ENCODE measurements around the gene MADD. TPM values are rescaled to one million over a fixed set of nuclear protein-coding genes. Genes with fewer than 3 reads are reported as not detected.

Gene MADD
- total RNA-seq, 4 donors from 2014 or later: 43.2 to 65.5 (median 51.5) TPM

DNA sequence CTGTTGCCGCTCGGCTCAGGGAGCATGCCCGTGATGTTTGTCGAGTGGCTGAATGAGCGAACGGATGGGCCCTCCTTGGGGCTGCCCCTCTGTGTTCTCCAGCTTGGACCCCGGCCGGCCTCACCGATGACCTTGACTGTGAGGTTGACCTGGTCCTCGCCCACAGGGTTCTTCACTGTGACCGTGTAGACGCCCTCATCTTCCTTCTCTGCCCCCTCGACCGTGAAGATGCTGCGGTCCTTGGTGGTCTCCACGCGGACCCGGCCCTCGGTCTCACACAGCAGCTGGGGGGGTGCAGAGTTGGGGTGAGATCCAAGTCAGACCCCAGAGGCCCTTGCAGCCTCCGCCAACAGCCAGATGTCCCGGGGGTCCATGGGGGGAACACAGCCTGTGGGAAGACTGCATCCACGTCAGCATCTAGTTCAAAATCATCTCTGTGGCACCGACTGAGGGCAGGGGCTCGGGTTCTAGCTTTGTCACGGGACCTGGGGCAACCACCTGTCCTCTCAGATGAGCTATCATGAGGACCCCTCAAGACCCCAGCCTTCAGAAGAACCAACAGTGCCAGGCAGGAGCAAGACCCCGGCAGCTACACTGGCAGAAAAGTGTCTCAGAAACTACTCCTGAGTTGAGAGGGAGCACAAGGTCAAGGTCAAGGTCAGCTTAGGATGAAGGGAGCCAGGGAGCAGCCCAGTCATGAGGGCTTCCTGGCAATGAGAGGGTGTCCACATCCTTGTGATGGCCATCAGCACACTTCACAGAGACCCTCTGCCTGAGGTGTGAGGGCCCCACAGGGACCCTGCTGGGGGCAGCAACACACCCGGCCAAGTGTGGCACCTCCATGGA, 68.7 kb downstream of the MADD start:
- TF ChIP-seq, protein P1, sequence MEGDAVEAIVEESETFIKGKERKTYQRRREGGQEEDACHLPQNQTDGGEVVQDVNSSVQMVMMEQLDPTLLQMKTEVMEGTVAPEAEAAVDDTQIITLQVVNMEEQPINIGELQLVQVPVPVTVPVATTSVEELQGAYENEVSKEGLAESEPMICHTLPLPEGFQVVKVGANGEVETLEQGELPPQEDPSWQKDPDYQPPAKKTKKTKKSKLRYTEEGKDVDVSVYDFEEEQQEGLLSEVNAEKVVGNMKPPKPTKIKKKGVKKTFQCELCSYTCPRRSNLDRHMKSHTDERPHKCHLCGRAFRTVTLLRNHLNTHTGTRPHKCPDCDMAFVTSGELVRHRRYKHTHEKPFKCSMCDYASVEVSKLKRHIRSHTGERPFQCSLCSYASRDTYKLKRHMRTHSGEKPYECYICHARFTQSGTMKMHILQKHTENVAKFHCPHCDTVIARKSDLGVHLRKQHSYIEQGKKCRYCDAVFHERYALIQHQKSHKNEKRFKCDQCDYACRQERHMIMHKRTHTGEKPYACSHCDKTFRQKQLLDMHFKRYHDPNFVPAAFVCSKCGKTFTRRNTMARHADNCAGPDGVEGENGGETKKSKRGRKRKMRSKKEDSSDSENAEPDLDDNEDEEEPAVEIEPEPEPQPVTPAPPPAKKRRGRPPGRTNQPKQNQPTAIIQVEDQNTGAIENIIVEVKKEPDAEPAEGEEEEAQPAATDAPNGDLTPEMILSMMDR (IDR thresholded peaks at IDR 0.05): no peak
- TF ChIP-seq POLR2A (IDR thresholded peaks at IDR 0.05): no peak
- intact Hi-C loops (cut with DNase I; ENCODE audit: low total_unique reads): no loop called here
- WGBS, 2 donors: 90 to 92% methylated on average over 23 to 27 of the region's 27 CpGs
- no peak overlapping the region for H3K4me3 ChIP-seq (ENCODE audit: low read depth, poor library complexity, severe bottlenecking)
- DNase-seq (ENCODE audit: low spot score in 2 of 2): no peak

- WGBS, 2 donors: 82 to 83% methylated on average over 9 of the region's 9 CpGs
- TF ChIP-seq POLR2A (IDR thresholded peaks at IDR 0.05): no peak
- TF ChIP-seq, protein P1 (IDR thresholded peaks at IDR 0.05): no peak
- DNase-seq (ENCODE audit: low spot score in 2 of 2): no peak
- H3K4me3 ChIP-seq (ENCODE audit: low read depth, poor library complexity, severe bottlenecking): no peak overlapping the region
- intact Hi-C loops (cut with DNase I; ENCODE audit: low total_unique reads): no loop called here
Measured at GRCh38 chr11:47340010-47340409, 70.1 kb downstream of the MADD start.

- WGBS, 2 donors: 56 to 63% methylated on average over 16 to 18 of the region's 18 CpGs
- no peak for DNase-seq (ENCODE audit: low spot score in 2 of 2)
- H3K4me3 ChIP-seq (ENCODE audit: low read depth, poor library complexity, severe bottlenecking): no peak overlapping the region
- intact Hi-C loops (cut with DNase I; ENCODE audit: low total_unique reads): no loop called here
- TF ChIP-seq POLR2A (IDR thresholded peaks at IDR 0.05): no peak
- TF ChIP-seq, protein P1 (IDR thresholded peaks at IDR 0.05): no peak
Measured at GRCh38 chr11:47340980-47341775, 71.2 kb downstream of the MADD start.

GRCh38 chr11:47342036-47342803, 72.3 kb downstream of the MADD start:
- WGBS, 2 donors: 80 to 82% methylated on average over 23 to 24 of the region's 24 CpGs
- no peak for DNase-seq (ENCODE audit: low spot score in 2 of 2)
- TF ChIP-seq POLR2A (IDR thresholded peaks at IDR 0.05): no peak
- no peak overlapping the region for H3K4me3 ChIP-seq (ENCODE audit: low read depth, poor library complexity, severe bottlenecking)
- intact Hi-C loops (cut with DNase I; ENCODE audit: low total_unique reads): no loop called here

GRCh38 chr11:47342854-47343253, 72.9 kb downstream of the MADD start:
- intact Hi-C loops (cut with DNase I; ENCODE audit: low total_unique reads): no loop called here
- no peak for DNase-seq (ENCODE audit: low spot score in 2 of 2)
- no peak for TF ChIP-seq POLR2A (IDR thresholded peaks at IDR 0.05)
- TF ChIP-seq, protein P1 (IDR thresholded peaks at IDR 0.05): no peak
- WGBS, 2 donors: 96 to 97% methylated on average over 15 of the region's 15 CpGs
- no peak overlapping the region for H3K4me3 ChIP-seq (ENCODE audit: low read depth, poor library complexity, severe bottlenecking)

Measured in lower leg skin (tissue), 4 donors.